Vagina (tissue), 2 donors: ENCODE results near the gene HEG1.

Experiments
- CTCF ChIP-seq, 3 experiments: fragments of 450-650 bp in 2 of 3; fragments of 200-600 bp in 1 of 3; sonication (generic) in 1 of 3; IDR thresholded peaks; one replicate each; pipeline ENCODE4 v1.5.1; 2017 to 2019; ENCODE audit warnings: antibody characterized with exemption in 3 of 3, mild to moderate bottlenecking in 2 of 3, moderate library complexity in 2 of 3
- POLR2AphosphoS5 ChIP-seq, 2 donors: sonication (generic); formaldehyde crosslinking; IDR thresholded peaks; one replicate each; pipeline ENCODE4 v1.9.0; 2017; ENCODE audit warnings: antibody characterized with exemption in 2 of 2, mild to moderate bottlenecking in 2 of 2, low read depth in 1 of 2; ENCODE audit not compliant: insufficient read depth in 1 of 2

- no peak for TF ChIP-seq POLR2AphosphoS5 (IDR thresholded peaks at IDR 0.05; ENCODE audit: insufficient read depth in 1 of 2, low read depth in 1 of 2)
- no peak for TF ChIP-seq CTCF (IDR thresholded peaks at IDR 0.05)
These were observed 131.1 kb downstream of the HEG1 start for GRCh38 chr3:124924741-124925140.
